Pancreas (tissue), 10 donors: ENCODE data around the gene KCNK4. TPM values are rescaled to one million over a fixed set of nuclear protein-coding genes. Genes with fewer than 3 reads are reported as not detected.

Experiments
- ATAC-seq, 4 donors: fragments of 200-7000 bp; cut with Tn5 transposase; one replicate each; pipeline versions ENCODE4 v1.8.0 to v1.9.1; 2020; ENCODE audit warnings: mild to moderate bottlenecking in 4 of 4, moderate library complexity in 4 of 4
- DNase-seq, 6 donors: peaks; one replicate each; pipeline ENCODE4 v3.0.0-alpha.2; 2020
- FAIRE-seq: peaks from 2 replicates; lab custom pipeline; 2012; peaks lifted over from hg19 to GRCh38; lab: Jason Lieb, UNC
- H3K27ac ChIP-seq, 4 donors: fragments of 200-600 bp; sonication (generic); 1 replicate in 3 of 4; 2 replicates in 1 of 4; pipeline versions ENCODE4 v1.5.0 to v1.8.0; 2020
- H3K27me3 ChIP-seq, 4 donors: fragments of 200-600 bp; one replicate each; pipeline ENCODE4 v1.8.0; 2021
- H3K36me3 ChIP-seq, 3 donors: fragments of 200-600 bp; sonication (generic) in 1 of 3; one replicate each; pipeline versions ENCODE4 v1.5.0 to v1.8.0; 2020 to 2021
- H3K4me1 ChIP-seq, 3 donors: fragments of 200-600 bp; one replicate each; pipeline ENCODE4 v1.8.0; 2021
- H3K4me3 ChIP-seq, 4 donors: fragments of 200-600 bp; sonication (generic) in 2 of 4; one replicate each; pipeline versions ENCODE4 v1.5.0 to v1.8.0; 2020 to 2021
- H3K9me3 ChIP-seq, 4 donors: fragments of 200-600 bp; one replicate each; pipeline ENCODE4 v1.8.0; 2021
- WGBS, 2 donors: extraction: QIAGEN DNeasy Blood & Tissue Kit; methylation state at CpG; one replicate each; pipeline ENCODE4 v1.1.7; 2013; 5-methylcytosine and 5-hydroxymethylcytosine counted together
- intact Hi-C, 3 donors: fragments of 100-400 bp; cut with DNase I; formaldehyde crosslinking; loops; one replicate each; pipeline versions ENCODE4 v1.11.1 to v1.14.2; 2022
- polyA plus RNA-seq, 2 donors: library from polyadenylated mRNA; stranded (reverse); fragments of 200-250 nt; gene quantifications; one replicate each; pipeline ENCODE4 v1.2.3, GENCODE V29; 2013
- total RNA-seq, 6 donors: library from RNA; stranded (reverse); fragmentation: NEBNext Ultra II Directional in 4 of 6; extraction: Animal tissue kit (Norgen Biotek cat#: 25700) in 4 of 6; gene quantifications; one replicate each; pipeline versions ENCODE4 v1.2.1 to v1.2.4, GENCODE V29; 2021 to 2023
- TF ChIP-seq, protein P1 (sequence below), 4 donors: fragments of 200-600 bp; sonication (generic) in 3 of 4; IDR thresholded peaks; one replicate each; pipeline versions ENCODE4 v1.5.0 to v1.8.0; 2021; ENCODE audit warnings: antibody characterized with exemption in 4 of 4
- donor health status: healthy with polysubstance abuse.
- donor health status: DM: no; HTN: no; CAD: no; lungs with moderate emphysema.
- donor health status: DM: no; HTN: no; CAD: no.
- donor health status: control.
- donor health status: control.
- donor health status: Bipolar disorder and iron deficiency.
- donor health status: DM: yes; HTN: yes; CAD: no.
- donor health status: DM: no; HTN: no; CAD: no.
- donor health status: DM: no; HTN: no; CAD: no.
- donor health status: DM: yes; HTN: yes; CAD: no.

Gene KCNK4
- total and polyA plus RNA-seq, 8 donors: not detected

DNA sequence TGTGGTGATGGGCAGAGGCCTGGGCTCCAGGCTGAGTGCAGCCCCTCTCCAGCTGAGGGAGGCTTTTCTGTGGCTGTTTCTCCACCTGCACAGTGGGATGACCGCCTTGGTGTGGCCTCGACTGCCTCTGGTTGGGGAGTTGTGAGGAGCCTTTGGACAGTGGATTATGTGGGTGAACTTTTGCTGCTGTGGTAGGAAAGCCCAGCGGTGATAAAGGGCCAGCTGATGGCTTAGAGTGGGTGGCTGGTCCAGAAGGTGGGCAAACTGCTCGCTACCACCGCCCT is 12.9 kb downstream of the KCNK4 start:
- FAIRE-seq (no peak), ATAC-seq (no peak), DNase-seq (peak in 1 of 6 donors; percentile 34)
- peak overlapping the region in 3 of 4 donors; percentile 82 to 95 (median 92) for H3K27ac ChIP-seq
- peaks cover 16 to 30% (median 19%) of the 10 kb centered on the region in 3 donors for H3K4me1 ChIP-seq
- H3K9me3 ChIP-seq: no peaks in the 10 kb centered on the region
- TF ChIP-seq, protein P1, sequence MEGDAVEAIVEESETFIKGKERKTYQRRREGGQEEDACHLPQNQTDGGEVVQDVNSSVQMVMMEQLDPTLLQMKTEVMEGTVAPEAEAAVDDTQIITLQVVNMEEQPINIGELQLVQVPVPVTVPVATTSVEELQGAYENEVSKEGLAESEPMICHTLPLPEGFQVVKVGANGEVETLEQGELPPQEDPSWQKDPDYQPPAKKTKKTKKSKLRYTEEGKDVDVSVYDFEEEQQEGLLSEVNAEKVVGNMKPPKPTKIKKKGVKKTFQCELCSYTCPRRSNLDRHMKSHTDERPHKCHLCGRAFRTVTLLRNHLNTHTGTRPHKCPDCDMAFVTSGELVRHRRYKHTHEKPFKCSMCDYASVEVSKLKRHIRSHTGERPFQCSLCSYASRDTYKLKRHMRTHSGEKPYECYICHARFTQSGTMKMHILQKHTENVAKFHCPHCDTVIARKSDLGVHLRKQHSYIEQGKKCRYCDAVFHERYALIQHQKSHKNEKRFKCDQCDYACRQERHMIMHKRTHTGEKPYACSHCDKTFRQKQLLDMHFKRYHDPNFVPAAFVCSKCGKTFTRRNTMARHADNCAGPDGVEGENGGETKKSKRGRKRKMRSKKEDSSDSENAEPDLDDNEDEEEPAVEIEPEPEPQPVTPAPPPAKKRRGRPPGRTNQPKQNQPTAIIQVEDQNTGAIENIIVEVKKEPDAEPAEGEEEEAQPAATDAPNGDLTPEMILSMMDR (IDR thresholded peaks at IDR 0.05): no peak
- intact Hi-C loops: no loop called here
- peak overlapping the region in 1 of 4 donors; percentile 69 for H3K4me3 ChIP-seq
- peaks cover 0 to 8% (median under 1%) of the 10 kb centered on the region in 4 donors for H3K27me3 ChIP-seq
- 49 to 53% methylated on average over 5 of the region's 5 CpGs for WGBS, 2 donors
- no peaks in the 10 kb centered on the region for H3K36me3 ChIP-seq

DNA sequence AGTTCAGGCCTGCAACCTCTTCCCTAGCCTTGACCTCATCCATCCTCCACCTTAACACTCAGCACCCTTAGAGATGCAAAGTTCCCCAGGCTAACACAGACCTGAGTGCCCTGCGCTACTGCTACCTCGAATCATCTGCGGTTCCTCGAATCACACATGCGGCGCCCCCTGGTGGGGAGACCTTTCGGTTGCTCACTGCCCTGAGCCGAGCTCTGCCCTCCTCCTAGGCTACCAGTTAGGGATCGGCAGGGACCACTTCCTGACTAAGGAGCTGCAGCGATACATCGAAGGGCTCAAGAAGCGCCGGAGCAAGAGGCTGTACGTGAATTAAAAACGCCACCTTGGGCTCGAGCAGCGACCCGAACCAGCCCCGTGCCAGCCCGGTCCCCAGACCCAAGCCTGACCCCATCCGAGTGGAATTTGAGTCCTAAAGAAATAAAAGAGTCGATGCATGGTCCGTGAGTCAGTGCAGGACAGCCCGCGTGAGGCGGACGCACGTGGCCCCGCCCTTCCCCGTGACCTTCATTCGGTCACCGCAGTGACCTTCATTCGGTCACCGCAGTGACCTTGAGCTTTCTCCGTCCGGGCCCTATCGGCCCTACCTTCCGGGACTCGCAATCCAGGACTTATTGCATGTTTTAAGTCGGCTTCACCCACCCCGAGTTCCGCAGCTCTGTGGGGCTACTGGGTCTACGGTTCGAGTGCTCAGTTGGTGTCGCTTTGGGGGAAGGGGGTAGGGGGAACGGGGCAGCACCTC is 13.4 kb downstream of the KCNK4 start:
- Histone ChIP-seq H3K9me3 (no peaks in the 10 kb centered on the region), H3K36me3 (no peaks in the 10 kb centered on the region), H3K4me1 (peaks cover 14 to 25% (median 19%) of the 10 kb centered on the region in 3 donors), H3K4me3 (peak overlapping the region; percentile 23 to 71 (median 46)), H3K27me3 (peaks cover 0 to 8% (median 0%) of the 10 kb centered on the region in 4 donors), H3K27ac (peak overlapping the region; percentile 82 to 95 (median 89))
- TF ChIP-seq, protein P1 (IDR thresholded peaks at IDR 0.05): peak; percentile 72 to 85 (median 80)
- DNase-seq (peak; percentile 87 to 98 (median 94)), ATAC-seq (peak; percentile 47 to 65 (median 55)), FAIRE-seq (no peak)
- intact Hi-C loops: no loop called here
- 1% methylated on average over 46 of the region's 46 CpGs for WGBS, 2 donors

DNA sequence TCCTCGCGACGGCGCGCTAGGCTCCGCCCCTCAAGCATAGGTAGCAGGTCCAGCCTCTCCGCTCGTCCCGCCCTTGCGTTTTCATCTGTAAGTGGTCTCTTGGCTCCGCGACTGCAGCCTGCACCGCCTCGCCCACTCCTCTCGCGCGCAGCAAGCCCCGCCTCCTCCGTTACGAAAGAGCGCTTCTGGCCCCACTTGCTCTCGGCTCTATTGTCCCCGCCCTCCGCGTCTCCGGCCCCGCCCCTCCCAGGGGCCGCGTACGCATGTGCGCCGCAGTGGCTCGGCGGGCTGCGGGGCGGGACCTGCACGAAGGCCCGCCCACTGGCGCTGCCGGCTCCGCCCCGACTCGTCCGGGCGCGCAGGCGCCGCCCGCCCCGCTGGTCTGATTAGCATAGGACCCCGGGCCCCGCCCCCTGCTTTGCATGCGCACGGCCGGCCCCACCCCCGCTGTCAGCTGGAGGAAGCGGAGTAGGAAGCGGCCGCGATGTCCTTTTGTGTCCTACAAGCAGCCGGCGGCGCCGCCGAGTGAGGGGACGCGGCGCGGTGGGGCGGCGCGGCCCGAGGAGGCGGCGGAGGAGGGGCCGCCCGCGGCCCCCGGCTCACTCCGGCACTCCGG is 14.1 kb downstream of the KCNK4 start, which contains the start of gene ESRRA:
ESRRA (plus strand) TSS at position 450 of the 616 bp plus-strand sequence. CDS start 1,656 bp downstream, outside the sequence.
- H3K4me1 ChIP-seq: peaks cover 8 to 18% (median 15%) of the 10 kb centered on the region in 3 donors
- H3K4me3 ChIP-seq: peak within 1 kb of the TSS; percentile 46 to 71 (median 63)
- DNase-seq (peak; percentile 99 to 100 (median 100)), FAIRE-seq (no peak), ATAC-seq (peak; percentile 82 to 91 (median 86))
- no peaks in the 10 kb centered on the region for H3K36me3 ChIP-seq
- H3K27ac ChIP-seq: peak within 1 kb of the TSS; percentile 86 to 95 (median 90)
- TF ChIP-seq, protein P1 (IDR thresholded peaks at IDR 0.05): no peak
- intact Hi-C loops: no loop called here
- WGBS, 2 donors: 0% methylated on average over 68 to 81 of the region's 81 CpGs
- no peaks in the 10 kb centered on the region for H3K9me3 ChIP-seq
- H3K27me3 ChIP-seq: peaks cover 0 to under 1% (median 0%) of the 10 kb centered on the region in 4 donors

DNA sequence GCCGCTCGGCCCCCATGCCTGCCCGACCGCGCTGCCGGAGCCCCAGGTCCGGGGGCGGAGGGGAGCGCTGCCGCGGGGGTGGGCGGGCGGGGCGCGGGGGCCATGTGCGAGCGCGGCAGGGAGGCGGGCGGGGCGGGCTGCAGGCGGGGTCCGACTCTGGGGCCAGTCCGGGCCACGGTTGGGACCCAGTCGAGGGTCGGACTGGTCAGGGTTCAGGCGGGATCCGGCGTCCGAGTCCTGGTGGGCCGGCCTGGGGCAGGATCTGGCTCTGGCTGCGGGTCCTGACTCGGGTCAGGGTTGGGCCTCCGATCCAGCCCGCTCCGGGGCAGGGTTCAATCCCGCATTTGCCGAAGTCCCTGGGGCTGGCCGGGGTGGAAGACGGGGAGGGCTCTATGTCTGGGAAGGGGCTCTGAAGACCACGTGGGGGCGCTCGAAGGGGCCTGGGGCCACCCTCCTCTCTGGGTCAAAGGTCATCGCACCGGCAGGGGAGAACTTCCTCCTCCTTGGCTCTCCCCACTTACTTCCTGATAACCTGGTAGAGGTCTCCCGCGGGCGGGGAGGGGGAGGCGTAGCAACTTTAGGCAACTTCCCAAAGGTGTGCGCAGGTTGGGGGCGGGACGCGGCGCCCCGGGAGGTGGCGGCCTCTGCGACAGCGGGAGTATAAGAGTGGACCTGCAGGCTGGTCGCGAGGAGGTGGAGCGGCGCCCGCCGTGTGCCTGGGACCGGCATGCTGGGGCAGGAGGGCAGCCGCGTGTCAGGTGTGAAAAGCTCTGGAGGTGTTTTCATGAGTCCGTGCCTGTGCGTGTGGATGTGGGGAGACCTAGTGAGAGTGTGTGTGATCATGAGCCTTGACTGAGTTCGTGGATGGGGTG is 14.8 kb downstream of the KCNK4 start:
- no peak for FAIRE-seq
- peak; percentile 27 to 51 (median 40) for ATAC-seq
- intact Hi-C loops: no loop called here
- no peaks in the 10 kb centered on the region for H3K27me3 ChIP-seq
- H3K27ac ChIP-seq: peak overlapping the region; percentile 75 to 90 (median 86)
- H3K4me3 ChIP-seq: peak overlapping the region; percentile 46 to 71 (median 63)
- TF ChIP-seq, protein P1 (IDR thresholded peaks at IDR 0.05): no peak
- peaks cover 5 to 10% (median 8%) of the 10 kb centered on the region in 3 donors for H3K4me1 ChIP-seq
- DNase-seq: peak; percentile 85 to 94 (median 86)
- H3K36me3 ChIP-seq: no peaks in the 10 kb centered on the region
- H3K9me3 ChIP-seq: no peaks in the 10 kb centered on the region
- 0 to 1% methylated on average over 61 to 71 of the region's 71 CpGs for WGBS, 2 donors
